D721Med (cell line): ENCODE data around the gene TBC1D22A.

Experiments used
- DNase-seq: peaks from one replicate; pipeline ENCODE4 v3.0.0; 2011; ENCODE audit warnings: low spot score; ENCODE audit not compliant: insufficient read length
- FAIRE-seq: peaks from 2 replicates; lab custom pipeline; 2011; peaks lifted over from hg19 to GRCh38; lab: Jason Lieb, UNC
- CTCF ChIP-seq: IDR thresholded peaks from 2 replicates; pipeline ENCODE4 v1.5.1; 2012; ENCODE audit warnings: mild to moderate bottlenecking, control low read depth; ENCODE audit not compliant: insufficient read depth; ENCODE audit errors: missing control alignments

TBC1D22A gene

GRCh38 chr22:47090591-47091245 is 328.3 kb downstream of the TBC1D22A start:
- FAIRE-seq (no peak), DNase-seq (no peak)
- no peak for TF ChIP-seq CTCF

- no peak for FAIRE-seq
- no peak for DNase-seq
- no peak for TF ChIP-seq CTCF
These were observed 328.8 kb downstream of the TBC1D22A start for GRCh38 chr22:47091246-47091651.

- no peak for FAIRE-seq
- TF ChIP-seq CTCF, result no peak
- DNase-seq, result no peak
These were observed 329.7 kb downstream of the TBC1D22A start for GRCh38 chr22:47091921-47092700.

GRCh38 chr22:47092896-47093311 is 330.5 kb downstream of the TBC1D22A start:
- DNase-seq (no peak), FAIRE-seq (no peak)
- TF ChIP-seq CTCF, result no peak

- DNase-seq (no peak), FAIRE-seq (no peak)
- no peak for TF ChIP-seq CTCF
These were observed 331.3 kb downstream of the TBC1D22A start for GRCh38 chr22:47093720-47094119.

- no peak for TF ChIP-seq CTCF
- FAIRE-seq (no peak), DNase-seq (no peak)
These were observed 332.4 kb downstream of the TBC1D22A start for GRCh38 chr22:47094861-47095330.
